ENCODE results near the gene LRRC74B.
"Not testable (repeated sequence)": the region's sequence is repeated elsewhere in the genome, so short reads cannot be mapped to it uniquely, and the experiment has no call there.

Gene LRRC74B

DNA sequence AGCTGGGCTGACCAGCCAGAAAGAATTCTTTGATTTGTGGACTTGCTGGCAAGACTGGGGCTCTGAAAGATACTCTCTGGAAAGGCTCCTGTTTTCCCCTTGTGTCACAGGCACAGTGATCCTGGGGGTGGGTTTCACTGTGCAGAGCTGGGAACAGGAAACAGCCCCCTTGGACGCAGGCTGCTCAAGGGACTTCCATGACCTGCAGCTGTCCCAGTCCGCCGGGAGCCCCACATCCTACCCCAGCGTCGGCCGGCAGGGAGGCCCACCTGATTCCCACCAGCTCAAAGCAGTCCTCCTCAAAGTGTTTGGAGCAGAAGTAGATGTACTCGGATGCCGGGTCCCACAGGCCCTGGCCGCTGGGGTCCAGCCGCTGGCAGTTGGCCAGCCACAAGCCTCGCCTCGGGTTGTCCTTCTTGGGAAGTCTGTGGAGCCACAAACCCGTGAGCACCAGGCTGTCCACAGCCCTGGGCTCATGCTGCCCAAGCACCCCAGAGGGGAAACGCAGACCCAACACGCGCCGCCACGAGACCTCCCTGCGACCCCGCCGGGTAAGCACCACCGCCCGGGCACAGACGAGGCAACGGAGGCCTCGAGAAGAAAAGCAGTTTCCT, 44.7 kb upstream of the LRRC74B start:
- Histone ChIP-seq H3K9ac (ENCODE audit: low read length in 5 of 5) (peak overlapping the region; percentile 56 to 92 (median 91)), H3K27ac (ENCODE audit: low read depth, low read length) (peak overlapping the region; percentile 95), H3K9me3 (ENCODE audit: control insufficient read depth in 5 of 5, low read length in 5 of 5) (no peaks in the 10 kb centered on the region), H3K4me3 (ENCODE audit: low read depth in 1 of 5, low read length in 5 of 5) (peak overlapping the region; percentile 64 to 88 (median 81)), H3K36me3 (ENCODE audit: control insufficient read depth in 5 of 5, insufficient read depth in 5 of 5, low read length in 5 of 5) (peaks cover 0 to 40% (median 36%) of the 10 kb centered on the region in 5 donors), H3K4me1 (ENCODE audit: control insufficient read depth in 5 of 5, insufficient read depth in 5 of 5, low read length in 5 of 5) (peaks cover 10 to 39% (median 35%) of the 10 kb centered on the region in 5 donors), H3K27me3 (ENCODE audit: control insufficient read depth in 5 of 5, insufficient read depth in 4 of 5, low read length in 5 of 5) (no peaks in the 10 kb centered on the region)

DNA sequence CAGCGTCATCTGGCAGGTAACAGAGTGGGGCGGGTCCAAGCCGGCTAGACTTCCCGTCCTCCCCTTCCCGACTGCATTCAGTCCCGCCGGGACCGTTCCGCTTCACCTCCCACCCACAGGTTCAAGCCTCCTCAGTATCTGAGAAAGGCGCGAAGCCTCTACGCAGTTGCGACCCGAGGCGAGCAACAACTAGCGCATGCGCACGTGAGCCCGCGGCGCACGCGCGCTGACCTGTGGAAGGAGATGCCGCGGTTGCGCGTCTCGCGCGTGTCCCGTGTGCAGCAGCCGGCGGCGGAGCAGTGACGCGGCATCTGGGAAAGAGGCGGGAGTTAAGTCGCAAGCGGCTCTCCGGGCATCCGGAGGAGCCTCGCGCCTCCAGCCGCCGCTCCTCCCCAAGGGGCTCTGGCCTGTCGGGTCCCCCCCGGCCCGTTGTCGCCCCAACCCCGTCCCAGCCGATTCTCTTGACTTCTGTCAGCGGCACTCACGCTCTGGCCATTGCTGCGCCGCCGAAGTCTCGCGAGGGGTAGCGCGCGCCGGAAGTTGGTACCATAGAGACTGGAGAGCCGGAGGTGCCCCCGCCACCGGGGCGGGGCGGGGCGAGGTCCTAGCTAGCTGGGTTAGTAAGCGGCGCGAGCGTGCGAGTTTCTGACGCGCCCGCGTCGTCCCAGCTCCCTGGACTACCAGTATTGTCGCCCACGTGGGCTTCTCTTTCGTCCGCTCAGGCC, 44.0 kb upstream of the LRRC74B start, which contains the start of gene THAP7:
THAP7 (minus strand) TSS at position 518 of the 725 bp plus-strand sequence; CDS start at position 311, 207 bp downstream.
- no peaks in the 10 kb centered on the region for H3K9me3 ChIP-seq (ENCODE audit: control insufficient read depth in 5 of 5, low read length in 5 of 5)

DNA sequence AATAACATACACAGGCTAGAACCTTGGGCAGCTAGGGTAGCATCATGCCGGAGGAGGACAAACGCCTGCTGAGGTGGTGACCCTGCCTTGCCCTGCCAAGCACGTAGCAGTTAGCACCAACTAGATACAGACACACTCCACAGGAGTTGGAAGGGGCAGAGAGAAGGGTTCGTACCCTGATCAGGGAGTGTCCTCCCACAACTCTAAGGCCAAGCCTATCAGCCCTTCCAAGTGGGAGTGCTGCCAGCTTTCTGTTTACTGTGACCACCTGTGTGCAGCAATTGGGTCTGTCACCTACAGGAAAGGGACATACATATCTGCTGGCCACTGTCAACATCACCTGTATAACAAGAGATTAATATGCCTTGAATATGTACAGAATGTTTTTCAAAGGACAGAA, 42.0 kb upstream of the LRRC74B start:
- H3K27ac ChIP-seq (ENCODE audit: low read depth, low read length) = no peak overlapping the region
- no peaks in the 10 kb centered on the region for H3K9me3 ChIP-seq (ENCODE audit: control insufficient read depth in 5 of 5, low read length in 5 of 5)
- H3K36me3 ChIP-seq (ENCODE audit: control insufficient read depth in 5 of 5, insufficient read depth in 5 of 5, low read length in 5 of 5) = peaks cover 0 to 17% (median 12%) of the 10 kb centered on the region in 5 donors
- no peak overlapping the region for H3K9ac ChIP-seq (ENCODE audit: low read length in 5 of 5)
- no peak overlapping the region for H3K4me3 ChIP-seq (ENCODE audit: low read depth in 1 of 5, low read length in 5 of 5)
- no peaks in the 10 kb centered on the region for H3K27me3 ChIP-seq (ENCODE audit: control insufficient read depth in 5 of 5, insufficient read depth in 4 of 5, low read length in 5 of 5)
- H3K4me1 ChIP-seq (ENCODE audit: control insufficient read depth in 5 of 5, insufficient read depth in 5 of 5, low read length in 5 of 5) = peaks cover 10 to 39% (median 35%) of the 10 kb centered on the region in 5 donors

More for the DNA sequence above, 44.0 kb upstream of the LRRC74B start, which contains the start of gene THAP7:
- H3K27me3 ChIP-seq (ENCODE audit: control insufficient read depth in 5 of 5, insufficient read depth in 4 of 5, low read length in 5 of 5) = no peaks in the 10 kb centered on the region
- peaks cover 0 to 34% (median 29%) of the 10 kb centered on the region in 5 donors for H3K36me3 ChIP-seq (ENCODE audit: control insufficient read depth in 5 of 5, insufficient read depth in 5 of 5, low read length in 5 of 5)
- peak within 1 kb of the TSS; percentile 73 to 92 (median 91) for H3K9ac ChIP-seq (ENCODE audit: low read length in 5 of 5)
- peak within 1 kb of the TSS; percentile 64 to 88 (median 86) for H3K4me3 ChIP-seq (ENCODE audit: low read depth in 1 of 5, low read length in 5 of 5)
- peaks cover 10 to 39% (median 35%) of the 10 kb centered on the region in 5 donors for H3K4me1 ChIP-seq (ENCODE audit: control insufficient read depth in 5 of 5, insufficient read depth in 5 of 5, low read length in 5 of 5)
- H3K27ac ChIP-seq (ENCODE audit: low read depth, low read length) = peak within 1 kb of the TSS; percentile 95

DNA sequence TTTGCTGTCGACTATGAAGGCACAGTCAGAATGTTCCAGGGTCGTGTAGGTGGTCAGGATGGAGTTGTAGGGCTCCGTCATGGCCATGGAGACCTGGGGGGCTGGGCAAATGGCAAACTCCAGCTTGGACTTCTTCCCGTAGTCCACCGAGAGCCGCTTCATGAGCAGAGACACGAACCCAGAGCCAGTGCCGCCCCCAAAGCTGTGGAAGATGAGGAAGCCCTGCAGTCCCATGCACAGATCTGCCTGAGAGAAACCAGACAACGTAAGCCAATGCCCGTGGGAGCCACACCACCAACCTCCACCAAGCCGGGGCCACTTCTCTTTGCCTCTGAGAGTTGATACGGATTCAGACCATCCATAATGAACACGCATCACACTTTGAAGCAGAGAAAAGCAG, 36.5 kb upstream of the LRRC74B start:
- not testable (repeated sequence) for H3K9me3 ChIP-seq (ENCODE audit: control insufficient read depth in 5 of 5, low read length in 5 of 5); H3K4me3 ChIP-seq (ENCODE audit: low read depth in 1 of 5, low read length in 5 of 5); H3K27me3 ChIP-seq (ENCODE audit: control insufficient read depth in 5 of 5, insufficient read depth in 4 of 5, low read length in 5 of 5)

GRCh38 chr22:21009638-21010425, 35.9 kb upstream of the LRRC74B start:
- Histone ChIP-seq H3K4me1 (ENCODE audit: control insufficient read depth in 5 of 5, insufficient read depth in 5 of 5, low read length in 5 of 5) (peaks cover 2 to 13% (median 13%) of the 10 kb centered on the region in 5 donors), H3K9ac (ENCODE audit: low read length in 5 of 5) (no peak overlapping the region), H3K27ac (ENCODE audit: low read depth, low read length) (no peak overlapping the region), H3K9me3 (ENCODE audit: control insufficient read depth in 5 of 5, low read length in 5 of 5) (no peaks in the 10 kb centered on the region), H3K27me3 (ENCODE audit: control insufficient read depth in 5 of 5, insufficient read depth in 4 of 5, low read length in 5 of 5) (peaks cover 0 to 2% (median 0%) of the 10 kb centered on the region in 5 donors), H3K36me3 (ENCODE audit: control insufficient read depth in 5 of 5, insufficient read depth in 5 of 5, low read length in 5 of 5) (no peaks in the 10 kb centered on the region), H3K4me3 (ENCODE audit: low read depth in 1 of 5, low read length in 5 of 5) (no peak overlapping the region)

More for the DNA sequence above, 36.5 kb upstream of the LRRC74B start:
- H3K9ac ChIP-seq (ENCODE audit: low read length in 5 of 5); H3K27ac ChIP-seq (ENCODE audit: low read depth, low read length); H3K4me1 ChIP-seq (ENCODE audit: control insufficient read depth in 5 of 5, insufficient read depth in 5 of 5, low read length in 5 of 5); H3K36me3 ChIP-seq (ENCODE audit: control insufficient read depth in 5 of 5, insufficient read depth in 5 of 5, low read length in 5 of 5): not testable (repeated sequence)

DNA sequence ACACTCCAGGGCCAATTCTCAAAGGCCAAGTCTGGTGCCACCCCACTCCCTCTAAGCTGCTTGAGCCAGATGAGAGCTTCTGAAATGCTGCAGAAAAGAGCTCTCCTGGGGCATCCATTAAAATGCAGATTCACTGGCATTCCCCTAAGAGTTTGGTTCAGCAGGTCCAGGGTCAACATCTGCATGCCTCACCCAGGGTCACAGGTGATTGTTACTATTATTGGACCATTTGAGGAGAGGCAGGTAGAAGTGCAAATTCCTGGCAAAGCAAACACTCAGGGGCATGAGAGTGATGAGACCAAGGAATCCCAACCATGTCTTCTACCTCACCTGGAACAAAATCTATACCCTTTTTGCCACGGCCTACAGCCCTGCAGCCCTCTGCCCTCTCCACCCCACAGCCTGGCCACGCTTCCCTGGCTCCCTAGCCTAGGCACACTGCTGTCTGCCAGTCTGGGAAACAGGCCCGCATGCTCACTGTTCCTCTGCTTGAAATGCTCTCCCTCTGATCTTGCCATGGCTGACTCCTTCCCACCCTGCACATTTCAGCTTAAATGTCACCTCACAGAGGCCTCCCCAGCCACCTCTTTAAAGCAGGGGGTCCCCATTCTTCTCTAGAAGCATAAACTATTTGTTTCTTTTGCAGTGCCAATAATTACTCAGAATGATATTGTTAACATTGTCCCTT, 35.2 kb upstream of the LRRC74B start:
- Histone ChIP-seq H3K27ac (ENCODE audit: low read depth, low read length) (no peak overlapping the region), H3K9me3 (ENCODE audit: control insufficient read depth in 5 of 5, low read length in 5 of 5) (no peaks in the 10 kb centered on the region), H3K4me1 (ENCODE audit: control insufficient read depth in 5 of 5, insufficient read depth in 5 of 5, low read length in 5 of 5) (peaks cover 2 to 21% (median 20%) of the 10 kb centered on the region in 5 donors), H3K27me3 (ENCODE audit: control insufficient read depth in 5 of 5, insufficient read depth in 4 of 5, low read length in 5 of 5) (peaks cover 0 to 2% (median 0%) of the 10 kb centered on the region in 5 donors), H3K9ac (ENCODE audit: low read length in 5 of 5) (no peak overlapping the region), H3K4me3 (ENCODE audit: low read depth in 1 of 5, low read length in 5 of 5) (no peak overlapping the region), H3K36me3 (ENCODE audit: control insufficient read depth in 5 of 5, insufficient read depth in 5 of 5, low read length in 5 of 5) (no peaks in the 10 kb centered on the region)

DNA sequence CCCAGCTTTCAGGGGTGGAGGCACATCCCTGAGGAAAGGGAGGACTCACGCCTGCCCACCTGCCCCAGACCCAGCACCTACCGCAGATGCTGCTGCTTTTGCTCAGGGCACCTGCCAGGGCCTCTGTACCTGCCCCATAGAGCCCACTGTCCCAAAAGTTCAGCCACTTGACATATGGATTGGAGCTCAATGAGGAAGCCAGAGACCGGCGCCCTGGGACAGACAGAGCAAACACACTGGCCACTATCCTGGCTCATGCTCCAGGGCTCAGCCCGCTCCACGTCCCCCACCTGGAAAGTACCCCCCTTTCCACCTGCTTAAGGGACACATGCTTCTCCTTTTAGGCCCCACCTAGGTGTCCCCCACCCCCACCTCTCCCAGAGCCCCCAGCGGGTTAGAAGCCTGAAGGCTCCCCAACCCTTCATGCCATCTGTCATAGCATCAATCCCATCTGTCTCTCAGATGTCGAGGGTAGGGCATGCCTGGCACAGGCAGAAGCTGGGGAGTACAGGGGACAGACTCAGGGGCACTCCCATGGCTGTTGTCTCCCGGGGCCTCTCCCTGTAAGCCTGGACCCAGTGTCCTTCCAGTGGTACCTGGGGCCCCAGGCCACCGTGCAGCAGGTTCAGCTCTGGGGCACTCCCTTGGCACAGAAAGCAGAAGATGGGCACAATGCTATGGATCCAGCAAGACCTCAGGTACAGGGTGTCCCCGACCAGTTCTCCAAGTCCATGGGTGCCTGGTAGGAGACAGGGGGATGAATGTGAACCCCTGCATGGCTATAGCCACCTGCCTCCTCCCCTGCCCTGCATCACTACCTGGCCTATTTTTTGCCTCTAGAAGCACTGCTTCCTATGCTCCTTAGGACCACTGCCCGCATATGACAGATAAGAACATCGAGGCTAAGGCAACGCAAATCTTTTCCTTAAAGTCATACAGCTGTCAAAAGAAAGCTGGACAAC, 33.0 kb upstream of the LRRC74B start:
- H3K9ac ChIP-seq (ENCODE audit: low read length in 5 of 5) = no peak overlapping the region
- peaks cover 2 to 31% (median 23%) of the 10 kb centered on the region in 5 donors for H3K4me1 ChIP-seq (ENCODE audit: control insufficient read depth in 5 of 5, insufficient read depth in 5 of 5, low read length in 5 of 5)
- H3K36me3 ChIP-seq (ENCODE audit: control insufficient read depth in 5 of 5, insufficient read depth in 5 of 5, low read length in 5 of 5) = no peaks in the 10 kb centered on the region
- H3K27ac ChIP-seq (ENCODE audit: low read depth, low read length) = no peak overlapping the region
- H3K4me3 ChIP-seq (ENCODE audit: low read depth in 1 of 5, low read length in 5 of 5) = no peak overlapping the region
- peaks cover 0 to 2% (median 0%) of the 10 kb centered on the region in 5 donors for H3K27me3 ChIP-seq (ENCODE audit: control insufficient read depth in 5 of 5, insufficient read depth in 4 of 5, low read length in 5 of 5)
- no peaks in the 10 kb centered on the region for H3K9me3 ChIP-seq (ENCODE audit: control insufficient read depth in 5 of 5, low read length in 5 of 5)

- peak overlapping the region in 3 of 5 donors; percentile 52 to 68 (median 56) for H3K9ac ChIP-seq (ENCODE audit: low read length in 5 of 5)
- H3K36me3 ChIP-seq (ENCODE audit: control insufficient read depth in 5 of 5, insufficient read depth in 5 of 5, low read length in 5 of 5) = no peaks in the 10 kb centered on the region
- H3K27me3 ChIP-seq (ENCODE audit: control insufficient read depth in 5 of 5, insufficient read depth in 4 of 5, low read length in 5 of 5) = peaks cover 0 to 2% (median 0%) of the 10 kb centered on the region in 5 donors
- no peaks in the 10 kb centered on the region for H3K9me3 ChIP-seq (ENCODE audit: control insufficient read depth in 5 of 5, low read length in 5 of 5)
- H3K27ac ChIP-seq (ENCODE audit: low read depth, low read length) = no peak overlapping the region
- peak overlapping the region in 4 of 5 donors; percentile 54 to 73 (median 61) for H3K4me3 ChIP-seq (ENCODE audit: low read depth in 1 of 5, low read length in 5 of 5)
- peaks cover 2 to 31% (median 23%) of the 10 kb centered on the region in 5 donors for H3K4me1 ChIP-seq (ENCODE audit: control insufficient read depth in 5 of 5, insufficient read depth in 5 of 5, low read length in 5 of 5)
Observed at GRCh38 chr22:21013657-21014201, 32.0 kb upstream of the LRRC74B start.

Data from subcutaneous abdominal adipose tissue (tissue), 5 donors.